GM12801 (cell line): ENCODE results near the gene DOCK6.

Source experiments
- TF ChIP-seq, protein P1 (sequence below): IDR thresholded peaks from one replicate; pipeline ENCODE4 v1.5.1; 2011; ENCODE audit warnings: control low read depth; ENCODE audit not compliant: insufficient read length; ENCODE audit errors: extremely low read depth

Gene DOCK6

DNA sequence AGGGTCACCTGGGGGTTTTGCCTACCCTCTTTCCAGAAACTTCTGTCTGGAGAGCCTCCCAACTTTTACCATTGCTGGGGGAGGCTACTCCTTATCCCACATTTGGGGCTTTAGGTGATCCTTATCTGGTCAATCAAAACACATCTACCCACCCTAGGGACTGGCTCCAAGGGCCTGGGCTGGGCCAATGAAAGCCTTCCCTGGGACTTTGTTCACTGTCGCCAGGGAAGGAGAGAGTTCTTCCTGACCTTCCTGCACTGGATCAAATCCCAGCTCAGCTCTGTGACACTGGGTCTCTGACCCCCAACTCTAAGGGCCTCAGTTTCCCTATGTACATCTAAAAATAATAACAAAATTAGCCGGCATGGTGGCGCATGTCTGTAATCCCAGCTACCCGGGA lies 11.1 kb downstream of the DOCK6 start:
- TF ChIP-seq, protein P1, sequence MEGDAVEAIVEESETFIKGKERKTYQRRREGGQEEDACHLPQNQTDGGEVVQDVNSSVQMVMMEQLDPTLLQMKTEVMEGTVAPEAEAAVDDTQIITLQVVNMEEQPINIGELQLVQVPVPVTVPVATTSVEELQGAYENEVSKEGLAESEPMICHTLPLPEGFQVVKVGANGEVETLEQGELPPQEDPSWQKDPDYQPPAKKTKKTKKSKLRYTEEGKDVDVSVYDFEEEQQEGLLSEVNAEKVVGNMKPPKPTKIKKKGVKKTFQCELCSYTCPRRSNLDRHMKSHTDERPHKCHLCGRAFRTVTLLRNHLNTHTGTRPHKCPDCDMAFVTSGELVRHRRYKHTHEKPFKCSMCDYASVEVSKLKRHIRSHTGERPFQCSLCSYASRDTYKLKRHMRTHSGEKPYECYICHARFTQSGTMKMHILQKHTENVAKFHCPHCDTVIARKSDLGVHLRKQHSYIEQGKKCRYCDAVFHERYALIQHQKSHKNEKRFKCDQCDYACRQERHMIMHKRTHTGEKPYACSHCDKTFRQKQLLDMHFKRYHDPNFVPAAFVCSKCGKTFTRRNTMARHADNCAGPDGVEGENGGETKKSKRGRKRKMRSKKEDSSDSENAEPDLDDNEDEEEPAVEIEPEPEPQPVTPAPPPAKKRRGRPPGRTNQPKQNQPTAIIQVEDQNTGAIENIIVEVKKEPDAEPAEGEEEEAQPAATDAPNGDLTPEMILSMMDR: no peak

DNA sequence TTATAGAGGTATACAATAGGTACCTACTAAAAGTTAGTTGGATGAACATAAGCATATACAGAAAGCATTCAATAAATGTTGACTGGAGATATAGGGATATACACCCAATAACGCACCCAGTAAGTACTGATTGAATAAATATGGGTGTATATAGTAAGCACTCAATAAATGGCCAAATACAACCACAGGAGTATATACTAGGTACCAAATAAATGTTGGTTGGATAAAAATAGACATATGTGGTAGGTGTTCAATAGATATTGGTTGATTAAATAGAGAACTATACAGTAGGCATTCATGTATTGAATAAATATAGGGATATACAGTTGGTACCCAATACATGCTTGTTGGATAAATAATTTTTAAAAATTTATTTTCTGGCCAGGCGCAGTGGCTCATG lies 13.5 kb downstream of the DOCK6 start:
- TF ChIP-seq, protein P1: no peak

DNA sequence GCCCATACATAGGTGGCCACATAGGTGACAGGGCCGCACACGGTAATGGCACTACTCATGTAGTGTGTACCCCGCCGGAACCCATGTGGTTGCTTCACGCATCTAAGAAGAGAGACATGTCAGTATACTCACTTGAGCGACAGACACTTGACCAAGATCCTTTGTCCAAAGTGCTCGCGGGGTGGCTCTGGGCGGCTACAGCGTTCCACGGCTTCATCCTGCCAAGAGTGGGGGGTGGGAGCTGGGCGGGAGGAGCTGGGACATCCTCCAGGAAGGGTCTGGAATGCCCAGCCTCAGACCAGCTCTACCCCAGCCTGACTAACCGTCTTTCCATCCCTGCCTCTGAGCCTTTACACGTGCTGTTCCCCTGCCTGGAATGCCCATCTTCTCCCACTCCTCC lies 14.4 kb downstream of the DOCK6 start:
- TF ChIP-seq, protein P1: no peak

DNA sequence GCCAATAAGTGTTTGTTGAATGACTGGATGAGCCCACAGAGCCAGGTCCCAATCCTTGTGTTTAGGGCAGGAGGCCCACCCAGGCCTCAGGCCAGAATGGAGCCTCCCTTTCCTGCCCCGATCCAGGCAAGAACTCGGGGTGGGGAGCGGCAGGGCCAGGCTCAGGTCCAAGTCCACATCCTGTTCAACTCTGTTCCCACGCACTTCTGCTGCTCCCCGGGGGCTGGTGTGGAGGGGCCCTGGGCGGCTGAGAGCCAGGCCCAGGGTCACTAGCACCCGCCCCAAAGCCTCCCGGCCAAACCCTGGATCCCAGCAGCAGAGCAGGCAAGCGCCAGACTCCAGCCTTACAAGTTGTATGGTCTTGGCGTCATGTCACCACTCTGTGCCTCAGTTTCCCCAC lies 14.9 kb downstream of the DOCK6 start:
- TF ChIP-seq, protein P1: no peak

DNA sequence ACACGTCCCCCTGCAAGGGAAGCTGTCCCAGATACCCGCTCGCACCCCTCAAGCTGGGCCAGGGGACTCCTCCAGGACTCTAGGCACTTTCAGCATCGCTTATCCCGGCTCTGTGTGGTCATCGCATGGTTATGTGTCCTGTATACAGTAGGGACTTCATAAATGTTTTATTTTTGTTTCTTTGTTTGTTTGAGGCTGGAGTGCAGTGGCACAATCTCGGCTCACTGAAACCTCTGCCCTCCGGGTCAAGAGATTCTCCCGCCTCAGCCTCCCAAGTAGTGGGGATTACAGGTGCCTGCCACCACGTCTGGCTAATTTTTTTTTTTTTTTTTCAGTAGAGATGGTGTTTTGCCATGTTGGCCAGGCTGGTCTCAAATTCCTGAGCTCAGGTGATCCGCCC lies 15.4 kb downstream of the DOCK6 start:
- TF ChIP-seq, protein P1: no peak

DNA sequence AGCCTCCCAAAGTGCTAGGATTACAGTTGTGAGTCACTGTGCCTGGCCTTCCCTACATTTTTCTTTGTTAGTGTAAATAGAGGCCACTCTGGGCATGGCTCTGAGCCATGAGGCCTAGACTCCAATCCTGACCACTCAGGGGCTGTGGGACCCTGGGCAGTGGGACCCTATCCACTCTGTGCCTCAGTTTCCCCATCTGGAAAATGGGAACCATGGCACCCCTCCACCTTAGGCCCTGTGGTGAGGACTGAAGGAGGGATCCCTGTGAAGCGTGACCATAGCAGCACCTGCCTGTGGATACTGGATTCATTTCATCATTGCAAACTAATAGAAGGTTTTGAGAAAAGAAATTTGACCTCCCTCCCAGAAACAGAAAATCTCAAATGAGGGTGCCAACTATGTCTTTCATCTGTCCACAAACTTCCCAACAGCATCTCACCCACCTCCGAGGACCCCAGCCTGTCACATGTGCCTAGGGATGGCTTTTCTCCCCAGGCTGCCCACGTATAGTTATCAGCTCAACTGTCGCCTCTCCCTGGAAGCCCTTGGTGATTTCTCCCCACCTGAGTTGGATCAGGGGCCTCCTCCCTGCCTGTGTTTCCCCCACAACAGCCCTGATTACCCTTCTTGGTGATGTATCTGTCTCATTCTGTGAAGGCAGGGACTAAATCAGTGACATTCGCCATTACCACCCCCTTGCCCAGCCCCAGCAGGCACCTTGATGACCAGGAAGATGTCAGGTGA lies 17.3 kb downstream of the DOCK6 start:
- TF ChIP-seq, protein P1: no peak

DNA sequence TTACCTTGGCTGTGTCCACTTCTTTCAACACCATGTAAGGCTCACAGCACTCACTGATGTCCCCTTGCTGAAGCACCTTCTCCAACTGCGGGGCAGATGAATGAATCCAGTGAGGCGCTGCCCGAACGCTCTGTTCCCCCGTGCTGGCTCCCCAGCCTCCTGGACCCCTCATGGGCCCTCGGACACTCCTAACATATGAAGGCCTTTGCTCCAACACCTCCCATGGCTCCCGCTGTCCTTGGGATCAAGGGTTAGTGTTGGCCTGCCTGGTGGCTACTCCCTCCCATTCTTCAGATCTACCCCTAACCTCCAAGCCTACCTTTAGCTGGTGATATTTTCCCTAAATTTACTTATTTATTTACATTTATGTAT lies 18.5 kb downstream of the DOCK6 start:
- TF ChIP-seq, protein P1: no peak
